SU-DHL-6 (cell line): Measurements from ENCODE around the gene RFTN1.

Source experiments
- H2AFZ ChIP-seq: fragments of 200-600 bp; sonication (generic); 2 replicates; pipeline ENCODE4 v1.6.1; 2014; ENCODE audit warnings: low read depth, mild to moderate bottlenecking, moderate library complexity, mixed read lengths, antibody characterized with exemption, low read length; ENCODE audit not compliant: severe bottlenecking
- H3F3A ChIP-seq: fragments of 200-600 bp; shearing (Covaris generic); 2 replicates; pipeline ENCODE4 v1.6.0; 2016; ENCODE audit warnings: antibody characterized with exemption, mild to moderate bottlenecking; ENCODE audit not compliant: insufficient read depth
- H3K27ac ChIP-seq: fragments of 200-600 bp; sonication (generic); 2 replicates; pipeline ENCODE4 v1.5.1; 2016; ENCODE audit warnings: low read depth, mild to moderate bottlenecking, low read length, moderate library complexity, mixed read lengths
- H3K27me3 ChIP-seq: fragments of 200-600 bp; sonication (generic), shearing (Covaris generic); 2 replicates; pipeline ENCODE4 v1.6.0; 2014; ENCODE audit warnings: mild to moderate bottlenecking, low read length
- H3K36me3 ChIP-seq: fragments of 200-600 bp; sonication (generic); 2 replicates; pipeline ENCODE4 v1.6.1; 2014; ENCODE audit warnings: mild to moderate bottlenecking, low read length, mixed read lengths
- H3K4me2 ChIP-seq: fragments of 300-600, 200-600 bp; shearing (Covaris generic), sonication (generic); 2 replicates; pipeline ENCODE4 v1.6.0; 2014; ENCODE audit warnings: low read length, low read depth, mild to moderate bottlenecking; ENCODE audit not compliant: poor library complexity, severe bottlenecking
- H3K4me3 ChIP-seq: fragments of 200-600 bp; sonication (generic); 2 replicates; pipeline ENCODE4 v1.5.1; 2014; ENCODE audit warnings: antibody characterized with exemption, low read length, mild to moderate bottlenecking, mixed read lengths; ENCODE audit not compliant: insufficient read depth, poor library complexity, severe bottlenecking
- H3K79me2 ChIP-seq: fragments of 200-600 bp; sonication (generic); 2 replicates; pipeline ENCODE4 v1.6.1; 2014; ENCODE audit warnings: mild to moderate bottlenecking, low read length, moderate library complexity; ENCODE audit not compliant: insufficient read depth
- H3K9ac ChIP-seq: fragments of 200-600 bp; sonication (generic); 2 replicates; pipeline ENCODE4 v1.7.0; 2014; ENCODE audit warnings: mild to moderate bottlenecking, low read length
- H3K9me2 ChIP-seq: fragments of 200-600 bp; sonication (generic); replicated peaks from 2 replicates; pipeline ENCODE4 v1.6.1; 2014; ENCODE audit warnings: low read length; ENCODE audit not compliant: insufficient read depth
- H3K9me3 ChIP-seq: fragments of 200-600 bp; sonication (generic); 2 replicates; pipeline ENCODE4 v1.6.1; 2014; ENCODE audit warnings: low read length, mixed read lengths; ENCODE audit not compliant: insufficient read depth
- H4K20me1 ChIP-seq: fragments of 200-600 bp; sonication (generic); 2 replicates; pipeline ENCODE4 v1.6.1; 2014; ENCODE audit warnings: low read depth, mild to moderate bottlenecking, antibody characterized with exemption, low read length, moderate library complexity, mixed read lengths
- CTCF ChIP-seq: fragments of 200-600 bp; sonication (generic); IDR thresholded peaks from one replicate; pipeline ENCODE4 v1.5.1; 2017; ENCODE audit warnings: antibody characterized with exemption, mild to moderate bottlenecking, low read length, moderate library complexity; ENCODE audit not compliant: insufficient read depth, poor library complexity, severe bottlenecking
- EZH2phosphoT487 ChIP-seq: fragments of 200-600 bp; sonication (generic), shearing (Covaris generic); conservative IDR thresholded peaks from 2 replicates; pipeline ENCODE4 v1.6.1; 2018; ENCODE audit warnings: mild to moderate bottlenecking, antibody characterized with exemption, low read length, moderate library complexity, mixed read lengths

The RFTN1 gene

GRCh38 chr3:16318176-16318575, 195.3 kb downstream of the RFTN1 start:
- H3F3A ChIP-seq: peaks cover 22% of the 10 kb centered on the region
- H4K20me1 ChIP-seq: no peaks in the 10 kb centered on the region
- H3K4me3 ChIP-seq: no peak overlapping the region
- no peaks in the 10 kb centered on the region for H3K9me3 ChIP-seq
- H3K27me3 ChIP-seq: no peaks in the 10 kb centered on the region
- peaks cover 3% of the 10 kb centered on the region; the same call in 1 of the 2 replicates for H3K79me2 ChIP-seq
- H3K9ac ChIP-seq: no peak overlapping the region
- H3K27ac ChIP-seq: no peak overlapping the region
- no peak overlapping the region for H2AFZ ChIP-seq
- no peak overlapping the region for H3K4me2 ChIP-seq
- no peaks in the 10 kb centered on the region for H3K9me2 ChIP-seq
- H3K36me3 ChIP-seq: peaks cover 41% of the 10 kb centered on the region
- TF ChIP-seq EZH2phosphoT487 (no peak), CTCF (no peak)

- Histone ChIP-seq H2AFZ (no peak overlapping the region), H3K4me2 (no peak overlapping the region), H3K27ac (no peak overlapping the region), H3K9me3 (no peaks in the 10 kb centered on the region), H3K9ac (no peak overlapping the region), H3K4me3 (no peak overlapping the region), H4K20me1 (no peaks in the 10 kb centered on the region), H3K36me3 (peaks cover 41% of the 10 kb centered on the region), H3K79me2 (peaks cover 3% of the 10 kb centered on the region; the same call in 1 of the 2 replicates), H3F3A (peaks cover 20% of the 10 kb centered on the region), H3K9me2 (no peaks in the 10 kb centered on the region), H3K27me3 (no peaks in the 10 kb centered on the region)
- TF ChIP-seq EZH2phosphoT487 (no peak), CTCF (no peak)
Measured at GRCh38 chr3:16317561-16317945, 195.9 kb downstream of the RFTN1 start.

GRCh38 chr3:16316847-16317560, 196.5 kb downstream of the RFTN1 start:
- Histone ChIP-seq H3K4me3 (no peak overlapping the region), H3K79me2 (peaks cover 3% of the 10 kb centered on the region; the same call in 1 of the 2 replicates), H3K9me2 (no peaks in the 10 kb centered on the region), H3K4me2 (no peak overlapping the region), H3K9ac (no peak overlapping the region), H3K36me3 (peaks cover 41% of the 10 kb centered on the region), H3K27me3 (no peaks in the 10 kb centered on the region), H3K27ac (no peak overlapping the region), H2AFZ (no peak overlapping the region), H3K9me3 (no peaks in the 10 kb centered on the region), H3F3A (peaks cover 20% of the 10 kb centered on the region), H4K20me1 (no peaks in the 10 kb centered on the region)
- TF ChIP-seq CTCF (no peak), EZH2phosphoT487 (no peak)
